Embryonic facial prominence (tissue), 1 donor: ENCODE measurements around the gene MOGAT1.
"Not testable (repeated sequence)": the region's sequence is repeated elsewhere in the genome, so short reads cannot be mapped to it uniquely, and the experiment has no call there.

Experiments
- DNase-seq: peaks from one replicate; pipeline ENCODE4 v3.0.0-alpha.2; 2016; ENCODE audit errors: extremely low spot score

The MOGAT1 gene

GRCh38 chr2:222739939-222740338 is 68.5 kb downstream of the MOGAT1 start:
- no peak for DNase-seq

GRCh38 chr2:222743251-222743812 is 71.9 kb downstream of the MOGAT1 start:
- no peak for DNase-seq

- DNase-seq, result no peak
These were observed 74.5 kb downstream of the MOGAT1 start for GRCh38 chr2:222745836-222746559.

- DNase-seq, result no peak
These were observed 76.2 kb downstream of the MOGAT1 start for GRCh38 chr2:222747526-222748160.

- DNase-seq, result no peak
These were observed 79.1 kb downstream of the MOGAT1 start for GRCh38 chr2:222750533-222750932.

- DNase-seq, result no peak
These were observed 79.8 kb downstream of the MOGAT1 start for GRCh38 chr2:222751238-222751637.

GRCh38 chr2:222751821-222752719 is 80.6 kb downstream of the MOGAT1 start:
- DNase-seq, result no peak

GRCh38 chr2:222752746-222753145 is 81.3 kb downstream of the MOGAT1 start:
- DNase-seq, result no peak

GRCh38 chr2:222753251-222753824 is 81.9 kb downstream of the MOGAT1 start:
- DNase-seq, result peak; percentile 37

GRCh38 chr2:222754324-222754930 is 83.0 kb downstream of the MOGAT1 start:
- DNase-seq, result no peak

GRCh38 chr2:222755593-222755992 is 84.1 kb downstream of the MOGAT1 start:
- not testable (repeated sequence) for DNase-seq

GRCh38 chr2:222756362-222756831 is 84.9 kb downstream of the MOGAT1 start:
- DNase-seq, result no peak

GRCh38 chr2:222756951-222757650 is 85.6 kb downstream of the MOGAT1 start:
- DNase-seq, result no peak
